OCI-LY1 (cell line): ENCODE measurements around the gene SLTM.

Source experiments
- EZH2 ChIP-seq: fragments of 200-600 bp; sonication (generic), shearing (Covaris generic); IDR thresholded peaks from 2 replicates; pipeline ENCODE4 v1.8.0; 2017; ENCODE audit warnings: borderline replicate concordance, mixed run types, mild to moderate bottlenecking, antibody characterized with exemption, low read length, moderate library complexity, mixed read lengths
- TF ChIP-seq, protein P1 (sequence below): fragments of 200-600 bp; sonication (generic), shearing (Covaris generic); IDR thresholded peaks from 2 replicates; pipeline ENCODE4 v1.5.1; 2017; ENCODE audit warnings: mild to moderate bottlenecking, antibody characterized with exemption, low read length, moderate library complexity, mixed read lengths

DNA sequence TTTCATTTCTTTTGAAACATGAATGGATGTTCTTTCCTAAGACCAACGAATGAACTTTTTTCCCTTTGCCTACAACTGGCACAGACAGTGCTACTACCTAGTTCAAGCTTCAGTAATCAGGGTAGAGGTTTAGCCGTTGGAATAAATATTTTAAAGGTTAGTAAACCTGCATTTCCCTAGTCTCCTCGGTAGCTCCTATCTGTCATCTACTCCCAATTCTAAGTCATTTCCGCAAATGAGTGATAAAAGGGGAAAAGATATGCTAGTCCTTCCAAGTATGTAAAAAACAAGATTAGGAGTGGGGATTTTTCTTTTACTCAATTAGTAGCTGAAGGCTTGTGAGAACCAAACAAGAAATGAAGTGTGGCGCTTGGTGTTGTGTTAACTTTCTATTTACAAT lies 15.2 kb downstream of the SLTM start:
- TF ChIP-seq, protein P1, sequence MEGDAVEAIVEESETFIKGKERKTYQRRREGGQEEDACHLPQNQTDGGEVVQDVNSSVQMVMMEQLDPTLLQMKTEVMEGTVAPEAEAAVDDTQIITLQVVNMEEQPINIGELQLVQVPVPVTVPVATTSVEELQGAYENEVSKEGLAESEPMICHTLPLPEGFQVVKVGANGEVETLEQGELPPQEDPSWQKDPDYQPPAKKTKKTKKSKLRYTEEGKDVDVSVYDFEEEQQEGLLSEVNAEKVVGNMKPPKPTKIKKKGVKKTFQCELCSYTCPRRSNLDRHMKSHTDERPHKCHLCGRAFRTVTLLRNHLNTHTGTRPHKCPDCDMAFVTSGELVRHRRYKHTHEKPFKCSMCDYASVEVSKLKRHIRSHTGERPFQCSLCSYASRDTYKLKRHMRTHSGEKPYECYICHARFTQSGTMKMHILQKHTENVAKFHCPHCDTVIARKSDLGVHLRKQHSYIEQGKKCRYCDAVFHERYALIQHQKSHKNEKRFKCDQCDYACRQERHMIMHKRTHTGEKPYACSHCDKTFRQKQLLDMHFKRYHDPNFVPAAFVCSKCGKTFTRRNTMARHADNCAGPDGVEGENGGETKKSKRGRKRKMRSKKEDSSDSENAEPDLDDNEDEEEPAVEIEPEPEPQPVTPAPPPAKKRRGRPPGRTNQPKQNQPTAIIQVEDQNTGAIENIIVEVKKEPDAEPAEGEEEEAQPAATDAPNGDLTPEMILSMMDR, result no peak
- TF ChIP-seq EZH2, result no peak
